ENCODE results near the gene COA6.

DNA sequence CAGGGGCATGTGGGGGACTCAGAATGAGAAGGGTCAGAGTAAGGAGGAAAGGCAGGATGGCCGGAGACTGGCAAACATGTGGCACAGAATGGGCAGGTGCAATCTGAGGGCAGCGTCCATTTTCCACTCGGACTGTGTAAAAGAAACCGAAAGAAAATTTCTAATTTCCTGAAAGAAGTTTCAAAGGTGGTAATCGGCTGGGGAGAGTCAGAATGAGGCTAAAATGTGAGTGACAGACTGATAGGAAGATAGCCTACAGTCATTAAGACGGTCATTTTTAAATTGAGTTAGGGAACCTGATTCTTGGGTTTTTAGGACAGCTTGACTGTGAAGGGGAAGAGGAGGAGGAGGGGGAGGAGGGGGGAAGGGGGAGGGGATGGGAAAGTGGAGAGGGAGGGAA is 23.6 kb downstream of the COA6 start:
- TF ChIP-seq EZH2 (IDR thresholded peaks at IDR 0.05; ENCODE audit: borderline replicate concordance): no peak
- TF ChIP-seq, protein P1, sequence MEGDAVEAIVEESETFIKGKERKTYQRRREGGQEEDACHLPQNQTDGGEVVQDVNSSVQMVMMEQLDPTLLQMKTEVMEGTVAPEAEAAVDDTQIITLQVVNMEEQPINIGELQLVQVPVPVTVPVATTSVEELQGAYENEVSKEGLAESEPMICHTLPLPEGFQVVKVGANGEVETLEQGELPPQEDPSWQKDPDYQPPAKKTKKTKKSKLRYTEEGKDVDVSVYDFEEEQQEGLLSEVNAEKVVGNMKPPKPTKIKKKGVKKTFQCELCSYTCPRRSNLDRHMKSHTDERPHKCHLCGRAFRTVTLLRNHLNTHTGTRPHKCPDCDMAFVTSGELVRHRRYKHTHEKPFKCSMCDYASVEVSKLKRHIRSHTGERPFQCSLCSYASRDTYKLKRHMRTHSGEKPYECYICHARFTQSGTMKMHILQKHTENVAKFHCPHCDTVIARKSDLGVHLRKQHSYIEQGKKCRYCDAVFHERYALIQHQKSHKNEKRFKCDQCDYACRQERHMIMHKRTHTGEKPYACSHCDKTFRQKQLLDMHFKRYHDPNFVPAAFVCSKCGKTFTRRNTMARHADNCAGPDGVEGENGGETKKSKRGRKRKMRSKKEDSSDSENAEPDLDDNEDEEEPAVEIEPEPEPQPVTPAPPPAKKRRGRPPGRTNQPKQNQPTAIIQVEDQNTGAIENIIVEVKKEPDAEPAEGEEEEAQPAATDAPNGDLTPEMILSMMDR (IDR thresholded peaks at IDR 0.05; ENCODE audit: poor library complexity): no peak

Data from hepatocyte (in vitro differentiated cells).